Measurements from ENCODE around the gene DNAJC18. TPM values are rescaled to one million over a fixed set of nuclear protein-coding genes. Genes with fewer than 3 reads are reported as not detected.

Gene DNAJC18
- total and polyA plus RNA-seq, 2 of the 4 experiments (the other 2 are of a cell fraction), result 8.5 to 11.1 TPM

GRCh38 chr5:139360384-139360783 is 78.9 kb downstream of the DNAJC18 start:
- Histone ChIP-seq H2BK120ac (ENCODE audit: low read depth, low read length) (no peak overlapping the region), H3K18ac (ENCODE audit: low read depth, low read length) (no peak overlapping the region), H2AK5ac (ENCODE audit: low read depth, low read length) (no peak overlapping the region), H3K14ac (replicated peaks; ENCODE audit: low read depth, low read length) (no peak overlapping the region), H3K9ac (ENCODE audit: low read depth, low read length) (no peak overlapping the region), H3K4ac (ENCODE audit: low read depth, low read length) (no peak overlapping the region), H4K91ac (ENCODE audit: insufficient read depth, low read depth, low read length) (no peak overlapping the region), H2AK9ac (replicated peaks; ENCODE audit: low read depth, low read length, poor library complexity) (no peak overlapping the region), H3K4me3 (ENCODE audit: insufficient read depth, low read depth, low read length) (no peak overlapping the region), H3K23ac (ENCODE audit: low read depth, low read length) (no peak overlapping the region), H4K5ac (ENCODE audit: low read depth, low read length) (no peak overlapping the region), H3K27ac (ENCODE audit: insufficient read depth, low read length) (no peak overlapping the region), H3K4me2 (ENCODE audit: low read depth, low read length) (no peak overlapping the region), H3K4me1 (ENCODE audit: control insufficient read depth, insufficient read depth, low read length) (peaks cover 2% of the 10 kb centered on the region; the same call in 1 of the 2 replicates), H4K20me1 (ENCODE audit: insufficient read depth, low read length) (peaks cover 71% of the 10 kb centered on the region), H3K9me3 (ENCODE audit: control insufficient read depth, insufficient read depth, low read length) (no peaks in the 10 kb centered on the region), H3K9me1 (ENCODE audit: insufficient read depth, low read length) (peaks cover 5% of the 10 kb centered on the region), H2BK5ac (ENCODE audit: low read depth, low read length, poor library complexity, severe bottlenecking) (no peak overlapping the region), H3K79me1 (ENCODE audit: low read depth in 1 of 2, low read length in 2 of 2) (peaks cover 14 to 79% of the 10 kb centered on the region in 2 experiments), H2BK20ac (ENCODE audit: low read depth, low read length) (no peak overlapping the region), H3K36me3 (ENCODE audit: control insufficient read depth, insufficient read depth, low read length) (peaks cover 12% of the 10 kb centered on the region), H4K8ac (ENCODE audit: low read depth in 2 of 2, low read length in 2 of 2) (no peak overlapping the region), H2AFZ (replicated peaks; ENCODE audit: low read length, poor library complexity) (no peak overlapping the region), H3K56ac (ENCODE audit: extremely low read depth, insufficient read depth, low read length) (no peak overlapping the region), H3K27me3 (ENCODE audit: control insufficient read depth, insufficient read depth, low read length) (no peaks in the 10 kb centered on the region), H2BK15ac (ENCODE audit: low read depth, low read length) (no peak overlapping the region)
- TF ChIP-seq, protein P1, sequence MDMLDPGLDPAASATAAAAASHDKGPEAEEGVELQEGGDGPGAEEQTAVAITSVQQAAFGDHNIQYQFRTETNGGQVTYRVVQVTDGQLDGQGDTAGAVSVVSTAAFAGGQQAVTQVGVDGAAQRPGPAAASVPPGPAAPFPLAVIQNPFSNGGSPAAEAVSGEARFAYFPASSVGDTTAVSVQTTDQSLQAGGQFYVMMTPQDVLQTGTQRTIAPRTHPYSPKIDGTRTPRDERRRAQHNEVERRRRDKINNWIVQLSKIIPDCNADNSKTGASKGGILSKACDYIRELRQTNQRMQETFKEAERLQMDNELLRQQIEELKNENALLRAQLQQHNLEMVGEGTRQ (IDR thresholded peaks at IDR 0.05; ENCODE audit: low read depth, low read length), result no peak
- TF ChIP-seq SMC3 (IDR thresholded peaks at IDR 0.05; ENCODE audit: low read depth, low read length) (no peak), NFE2L2 (IDR thresholded peaks at IDR 0.05; ENCODE audit: low read depth, low read length) (no peak), POLR2A (IDR thresholded peaks at IDR 0.05; ENCODE audit: low read depth, low read length) (no peak), MXI1 (IDR thresholded peaks at IDR 0.05; ENCODE audit: borderline replicate concordance, low read depth, low read length) (no peak), BHLHE40 (IDR thresholded peaks at IDR 0.05; ENCODE audit: low read depth, low read length) (no peak), CTCF (conservative IDR thresholded peaks at IDR 0.05; ENCODE audit: low read depth, low read length) (no peak), RAD21 (IDR thresholded peaks at IDR 0.05; ENCODE audit: low read length) (no peak), CEBPB (IDR thresholded peaks at IDR 0.05; ENCODE audit: low read depth, low read length) (no peak), RFX5 (IDR thresholded peaks at IDR 0.05; ENCODE audit: low read depth, low read length) (no peak), RCOR1 (IDR thresholded peaks at IDR 0.05; ENCODE audit: insufficient replicate concordance, low read length) (no peak), MAFK (IDR thresholded peaks at IDR 0.05; ENCODE audit: low read depth, low read length) (no peak), MAZ (IDR thresholded peaks at IDR 0.05; ENCODE audit: borderline replicate concordance, low read depth, low read length) (no peak), FOS (IDR thresholded peaks at IDR 0.05; ENCODE audit: low read depth, low read length) (no peak), CHD1 (IDR thresholded peaks at IDR 0.05; ENCODE audit: low read depth, low read length) (no peak)
- TF ChIP-seq, protein P2, sequence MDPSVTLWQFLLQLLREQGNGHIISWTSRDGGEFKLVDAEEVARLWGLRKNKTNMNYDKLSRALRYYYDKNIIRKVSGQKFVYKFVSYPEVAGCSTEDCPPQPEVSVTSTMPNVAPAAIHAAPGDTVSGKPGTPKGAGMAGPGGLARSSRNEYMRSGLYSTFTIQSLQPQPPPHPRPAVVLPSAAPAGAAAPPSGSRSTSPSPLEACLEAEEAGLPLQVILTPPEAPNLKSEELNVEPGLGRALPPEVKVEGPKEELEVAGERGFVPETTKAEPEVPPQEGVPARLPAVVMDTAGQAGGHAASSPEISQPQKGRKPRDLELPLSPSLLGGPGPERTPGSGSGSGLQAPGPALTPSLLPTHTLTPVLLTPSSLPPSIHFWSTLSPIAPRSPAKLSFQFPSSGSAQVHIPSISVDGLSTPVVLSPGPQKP (IDR thresholded peaks at IDR 0.05; ENCODE audit: borderline replicate concordance, low read depth, low read length), result no peak
- BruUV-seq (replicated peaks), result no TSS peak
- WGBS, 2 experiments (ENCODE audit: extremely low coverage in 2 of 2, insufficient read length in 1 of 2), result no CpG with 5 or more reads among the region's 4 CpGs
- CTCF ChIA-PET, result no interaction called here
- dilution Hi-C loops (cut with HindIII; ENCODE audit: low sequenced_read_pairs, unreplicated experiment) (no loop called here), in situ Hi-C loops (cut with MboI; ENCODE audit: low sequenced_read_pairs) (no loop called here), intact Hi-C loops (cut with micrococcal nuclease) (no loop called here)
- POLR2A ChIA-PET (ENCODE audit: unreplicated experiment), result no interaction called here
- DNase-seq, result no peak
- ATAC-seq (ENCODE audit: low read depth), result no peak
